IMR-90 (cell line): ENCODE measurements around the gene LAG3. TPM values are rescaled to one million over a fixed set of nuclear protein-coding genes. Genes with fewer than 3 reads are reported as not detected.
A peak's percentile ranks its signal among the peaks of the same experiment; 100 is the strongest.

Experiments used
- ATAC-seq: fragments of 200-7000 bp; cut with Tn5 transposase; 2 replicates; pipeline ENCODE4 v1.9.1; 2020; ENCODE audit warnings: low read depth, mild to moderate bottlenecking, moderate library complexity
- BruUV-seq: library from RNA; stranded (reverse); fragments of 400-500 nt; replicated peaks from 2 replicates; lab custom pipeline; 2021; lab: Mats Ljungman, UMichigan
- CTCF ChIA-PET: fragments of 300-600 bp; formaldehyde crosslinking; extraction: SDS; loops from one replicate; lab custom pipeline; 2021; ENCODE audit warnings: antibody characterized with exemption; lab: Yijun Ruan, JAX
- POLR2A ChIA-PET: fragments of 300-600 bp; sonication (Branson Sonifier 250); formaldehyde crosslinking; loops from one replicate; lab custom pipeline; 2022; ENCODE audit warnings: antibody characterized with exemption; ENCODE audit not compliant: unreplicated experiment; lab: Charles Lee
- DNase-seq: peaks from one replicate; pipeline ENCODE4 v3.0.0; 2013
- H2AFZ ChIP-seq: replicated peaks from 2 replicates; pipeline ENCODE3; 2013; ENCODE audit warnings: low read length, mild to moderate bottlenecking; ENCODE audit not compliant: poor library complexity
- H2AK5ac ChIP-seq: 2 replicates; pipeline ENCODE4 v1.6.1; 2013; ENCODE audit warnings: low read depth, low read length, inconsistent platforms
- H2AK9ac ChIP-seq: replicated peaks from 2 replicates; pipeline ENCODE3; 2013; ENCODE audit warnings: mild to moderate bottlenecking, low read depth, low read length, moderate library complexity; ENCODE audit not compliant: poor library complexity
- H2BK120ac ChIP-seq: 2 replicates; pipeline ENCODE4 v1.6.1; 2013; ENCODE audit warnings: low read depth, low read length, inconsistent platforms
- H2BK15ac ChIP-seq: 3 replicates; pipeline ENCODE4 v1.6.1; 2013; ENCODE audit warnings: low read depth, low read length, inconsistent platforms
- H2BK20ac ChIP-seq: 2 replicates; pipeline ENCODE4 v1.6.1; 2013; ENCODE audit warnings: low read depth, mild to moderate bottlenecking, inconsistent platforms, low read length, moderate library complexity
- H2BK5ac ChIP-seq: 2 replicates; pipeline ENCODE4 v1.6.1; 2013; ENCODE audit warnings: mild to moderate bottlenecking, low read depth, low read length, inconsistent platforms; ENCODE audit not compliant: poor library complexity, severe bottlenecking
- H3K14ac ChIP-seq: replicated peaks from 2 replicates; pipeline ENCODE4 v1.6.1; 2013; ENCODE audit warnings: low read depth, low read length, inconsistent platforms
- H3K18ac ChIP-seq: 2 replicates; pipeline ENCODE4 v1.6.1; 2013; ENCODE audit warnings: low read depth, low read length, control low read depth
- H3K23ac ChIP-seq: 2 replicates; pipeline ENCODE4 v1.6.1; 2013; ENCODE audit warnings: low read depth, low read length, inconsistent platforms
- H3K27ac ChIP-seq: 2 replicates; pipeline ENCODE4 v1.5.1; 2013; ENCODE audit warnings: mild to moderate bottlenecking, control low read depth, low read length; ENCODE audit not compliant: insufficient read depth
- H3K27me3 ChIP-seq: 2 replicates; pipeline ENCODE4 v1.6.1; 2013; ENCODE audit warnings: low read length; ENCODE audit not compliant: control insufficient read depth, insufficient read depth
- H3K36me3 ChIP-seq: 2 replicates; pipeline ENCODE4 v1.6.1; 2013; ENCODE audit warnings: low read length, mixed read lengths; ENCODE audit not compliant: control insufficient read depth, insufficient read depth
- H3K4ac ChIP-seq: 2 replicates; pipeline ENCODE4 v1.6.1; 2013; ENCODE audit warnings: low read depth, low read length, inconsistent platforms
- H3K4me1 ChIP-seq: 2 replicates; pipeline ENCODE4 v1.6.1; 2013; ENCODE audit warnings: low read length, mixed read lengths; ENCODE audit not compliant: control insufficient read depth, insufficient read depth
- H3K4me2 ChIP-seq: 2 replicates; pipeline ENCODE4 v1.6.1; 2013; ENCODE audit warnings: low read depth, mild to moderate bottlenecking, control low read depth, low read length, moderate library complexity
- H3K4me3 ChIP-seq: 2 replicates; pipeline ENCODE4 v1.5.1; 2013; ENCODE audit warnings: low read depth, mild to moderate bottlenecking, control low read depth, low read length, moderate library complexity; ENCODE audit not compliant: insufficient read depth
- H3K56ac ChIP-seq: 2 replicates; pipeline ENCODE4 v1.6.1; 2013; ENCODE audit warnings: low read length, inconsistent platforms; ENCODE audit not compliant: insufficient read depth; ENCODE audit errors: extremely low read depth
- H3K79me1 ChIP-seq, 2 experiments: 2 replicates each; pipeline ENCODE4 v1.6.1; 2013; ENCODE audit warnings: low read length in 2 of 2, inconsistent platforms in 1 of 2, low read depth in 1 of 2
- H3K9ac ChIP-seq: 2 replicates; pipeline ENCODE4 v1.6.1; 2013; ENCODE audit warnings: low read depth, low read length, control low read depth
- H3K9me1 ChIP-seq: 2 replicates; pipeline ENCODE4 v1.6.1; 2013; ENCODE audit warnings: low read length, inconsistent platforms; ENCODE audit not compliant: insufficient read depth
- H3K9me3 ChIP-seq: 2 replicates; pipeline ENCODE4 v1.6.1; 2013; ENCODE audit warnings: low read length; ENCODE audit not compliant: control insufficient read depth, insufficient read depth
- H4K20me1 ChIP-seq: 2 replicates; pipeline ENCODE4 v1.6.1; 2013; ENCODE audit warnings: low read length, inconsistent platforms; ENCODE audit not compliant: insufficient read depth
- H4K5ac ChIP-seq: 2 replicates; pipeline ENCODE4 v1.6.1; 2013; ENCODE audit warnings: mild to moderate bottlenecking, low read depth, low read length, control low read depth
- H4K8ac ChIP-seq, 2 experiments: 2 replicates each; pipeline ENCODE4 v1.6.1; 2013; ENCODE audit warnings: low read depth in 2 of 2, low read length in 2 of 2, control low read depth in 1 of 2, inconsistent platforms in 1 of 2
- H4K91ac ChIP-seq: 2 replicates; pipeline ENCODE4 v1.6.1; 2013; ENCODE audit warnings: low read depth, low read length, inconsistent platforms; ENCODE audit not compliant: insufficient read depth
- BHLHE40 ChIP-seq: fragments of 150-350 bp; IDR thresholded peaks from 2 replicates; pipeline ENCODE4 v1.6.1; 2016; ENCODE audit warnings: mild to moderate bottlenecking, low read depth, low read length
- CEBPB ChIP-seq: IDR thresholded peaks from 2 replicates; pipeline ENCODE4 v1.6.1; 2012; ENCODE audit warnings: low read depth, low read length, improper control_type of control experiment
- CHD1 ChIP-seq: IDR thresholded peaks from 2 replicates; pipeline ENCODE4 v1.6.1; 2012; ENCODE audit warnings: low read depth, low read length, improper control_type of control experiment
- FOS ChIP-seq: fragments of 150-350 bp; IDR thresholded peaks from 2 replicates; pipeline ENCODE4 v1.6.1; 2016; ENCODE audit warnings: low read depth, low read length
- MAFK ChIP-seq: IDR thresholded peaks from 2 replicates; pipeline ENCODE4 v1.6.1; 2012; ENCODE audit warnings: low read depth, low read length, improper control_type of control experiment
- MAZ ChIP-seq: IDR thresholded peaks from 2 replicates; pipeline ENCODE4 v1.6.1; 2012; ENCODE audit warnings: low read depth, mild to moderate bottlenecking, low read length, improper control_type of control experiment, moderate library complexity, borderline replicate concordance
- MXI1 ChIP-seq: IDR thresholded peaks from 2 replicates; pipeline ENCODE4 v1.6.1; 2012; ENCODE audit warnings: low read depth, mild to moderate bottlenecking, low read length, moderate library complexity, borderline replicate concordance
- NFE2L2 ChIP-seq: fragments of 150-350 bp; IDR thresholded peaks from 2 replicates; pipeline ENCODE4 v1.6.1; 2016; ENCODE audit warnings: low read depth, mild to moderate bottlenecking, low read length
- POLR2A ChIP-seq: IDR thresholded peaks from 2 replicates; pipeline ENCODE4 v1.6.1; 2012; ENCODE audit warnings: mild to moderate bottlenecking, low read depth, low read length
- RAD21 ChIP-seq: IDR thresholded peaks from 2 replicates; pipeline ENCODE4 v1.6.1; 2012; ENCODE audit warnings: low read length, improper control_type of control experiment
- RFX5 ChIP-seq: IDR thresholded peaks from 2 replicates; pipeline ENCODE4 v1.8.0; 2012; ENCODE audit warnings: low read depth, mild to moderate bottlenecking, low read length, moderate library complexity
- SMC3 ChIP-seq: fragments of 150-350 bp; IDR thresholded peaks from 2 replicates; pipeline ENCODE4 v1.6.1; 2016; ENCODE audit warnings: low read depth, mild to moderate bottlenecking, antibody characterized with exemption, low read length, moderate library complexity
- WGBS, 2 experiments: methylation state at CpG; one replicate each; pipeline versions ENCODE4 v1.1.5 to v1.1.7; 2013; ENCODE audit warnings: missing lambda C conversion rate in 2 of 2; ENCODE audit not compliant: insufficient read length in 1 of 2; ENCODE audit errors: extremely low coverage in 2 of 2; 5-methylcytosine and 5-hydroxymethylcytosine counted together
- dilution Hi-C: fragments of 300-500 bp; cut with HindIII; formaldehyde crosslinking; loops from one replicate; pipeline ENCODE4 v1.14.3; 2018; ENCODE audit warnings: low sequenced_read_pairs; ENCODE audit not compliant: unreplicated experiment
- in situ Hi-C: fragments of 300-500 bp; cut with MboI; formaldehyde crosslinking; loops from 3 replicates; pipeline ENCODE4 v1.14.3; 2019; ENCODE audit warnings: low sequenced_read_pairs, inconsistent platforms, mixed read lengths
- intact Hi-C: fragments of 100-400 bp; cut with micrococcal nuclease; formaldehyde crosslinking; loops from 2 replicates; pipeline ENCODE4 v1.10.0; 2022
- polyA plus RNA-seq, 3 experiments: library from polyadenylated mRNA; depleted of rRNA; stranded (reverse); fragments of >200 nt; gene quantifications; 2 replicates each; pipeline ENCODE4 v1.2.3, GENCODE V29; 2012; ENCODE audit warnings: low replicate concordance in 1 of 3
- total RNA-seq: library from RNA; depleted of rRNA; stranded (reverse); fragments of >200 nt; gene quantifications from 2 replicates; pipeline ENCODE4 v1.2.3, GENCODE V29; 2012
- TF ChIP-seq, protein P1 (sequence below): conservative IDR thresholded peaks from 2 replicates; pipeline ENCODE4 v1.5.1; 2012; ENCODE audit warnings: mild to moderate bottlenecking, low read depth, low read length, improper control_type of control experiment
- TF ChIP-seq, protein P2 (sequence below): fragments of 150-350 bp; IDR thresholded peaks from 2 replicates; pipeline ENCODE4 v1.6.1; 2017; ENCODE audit warnings: mild to moderate bottlenecking, antibody characterized with exemption, low read length, low read depth
- TF ChIP-seq, protein P3 (sequence below): fragments of 150-350 bp; IDR thresholded peaks from 2 replicates; pipeline ENCODE4 v1.6.1; 2016; ENCODE audit warnings: low read depth, mild to moderate bottlenecking, low read length, moderate library complexity, borderline replicate concordance

Gene LAG3
- total and polyA plus RNA-seq, 2 of the 4 experiments (the other 2 are of a cell fraction) = 0.41 TPM; not detected in 1

DNA sequence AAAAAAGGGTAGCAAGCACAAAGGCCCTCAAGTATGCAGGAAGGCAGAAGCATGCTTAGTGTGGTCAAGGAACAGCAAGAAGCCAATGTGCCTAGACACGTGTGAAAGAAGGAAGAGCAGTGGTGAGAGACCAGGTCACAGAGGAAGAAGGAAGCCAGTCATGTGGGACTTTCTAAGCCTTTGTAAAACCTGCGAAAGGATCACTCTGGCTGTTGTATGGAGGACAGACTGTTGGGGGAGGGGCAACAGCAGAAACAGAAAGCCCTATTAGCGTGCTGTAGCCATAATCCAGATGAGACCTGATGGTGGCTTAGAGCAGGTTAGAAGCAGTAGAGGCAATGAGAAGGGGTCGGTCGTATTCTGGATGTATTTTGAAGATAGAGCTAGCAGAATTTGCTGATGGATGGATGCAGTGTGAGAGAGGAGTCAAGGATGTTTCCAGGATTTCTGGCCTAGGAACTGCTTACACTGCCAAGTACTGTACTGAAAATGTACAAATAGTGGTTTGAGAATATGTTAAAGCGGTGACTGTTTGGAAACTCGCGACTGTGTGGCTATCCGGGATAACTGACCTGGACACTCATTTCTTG lies 13.7 kb upstream of the LAG3 start:
- POLR2A ChIA-PET = no interaction called here
- no peaks in the 10 kb centered on the region for H3K36me3 ChIP-seq
- no peak overlapping the region for H2BK120ac ChIP-seq
- dilution Hi-C loops (no loop called here), in situ Hi-C loops (no loop called here), intact Hi-C loops (no loop called here)
- peak overlapping the region; percentile 5; the same call in 1 of the 2 replicates for H3K23ac ChIP-seq
- CTCF ChIA-PET = interaction anchor here (0.5 to 0.6 kb wide), 2 partner anchors 94 to 294 kb away, joined by 3 read pairs; no protein-coding TSS in a partner anchor
- H3K4me3 ChIP-seq = no peak overlapping the region
- 53% methylated on average over 5 of the region's 9 CpGs; no CpG with 5 or more reads in 1 of the 2 experiments for WGBS, 2 experiments
- no peak overlapping the region for H2BK15ac ChIP-seq
- peak overlapping the region; percentile 33; the same call in 1 of the 2 replicates for H3K4ac ChIP-seq
- 0 out of 2 replicates have a peak overlapping the region, but pooled peaks have one; percentile 4 for H3K14ac ChIP-seq
- ATAC-seq = no peak
- DNase-seq = no peak
- peak overlapping the region; percentile 57; the same call in 1 of the 2 replicates for H4K91ac ChIP-seq
- H3K9ac ChIP-seq = no peak overlapping the region
- no peak overlapping the region for H4K8ac ChIP-seq
- peak overlapping the region; percentile 0 for H2AFZ ChIP-seq
- no peak overlapping the region for H3K18ac ChIP-seq
- peaks cover 5% of the 10 kb centered on the region; the same call in 1 of the 2 replicates for H3K4me1 ChIP-seq
- no peak overlapping the region for H4K5ac ChIP-seq
- no peak overlapping the region for H3K56ac ChIP-seq
- H3K27me3 ChIP-seq = no peaks in the 10 kb centered on the region
- H3K27ac ChIP-seq = no peak overlapping the region
- H3K4me2 ChIP-seq = no peak overlapping the region
- H3K9me1 ChIP-seq = peaks cover 11% of the 10 kb centered on the region
- BruUV-seq = no TSS peak
- H2BK5ac ChIP-seq = no peak overlapping the region
- no peaks in the 10 kb centered on the region for H3K9me3 ChIP-seq
- H2BK20ac ChIP-seq = no peak overlapping the region
- peak overlapping the region; percentile 42; the same call in 1 of the 2 replicates for H2AK5ac ChIP-seq
- no peaks in the 10 kb centered on the region for H4K20me1 ChIP-seq
- H2AK9ac ChIP-seq = peak overlapping the region; percentile 81
- peaks cover 11 to 14% of the 10 kb centered on the region in 2 experiments; a peak in 2 of 4 replicates for H3K79me1 ChIP-seq
- no peak for TF ChIP-seq MXI1
- TF ChIP-seq, protein P1, sequence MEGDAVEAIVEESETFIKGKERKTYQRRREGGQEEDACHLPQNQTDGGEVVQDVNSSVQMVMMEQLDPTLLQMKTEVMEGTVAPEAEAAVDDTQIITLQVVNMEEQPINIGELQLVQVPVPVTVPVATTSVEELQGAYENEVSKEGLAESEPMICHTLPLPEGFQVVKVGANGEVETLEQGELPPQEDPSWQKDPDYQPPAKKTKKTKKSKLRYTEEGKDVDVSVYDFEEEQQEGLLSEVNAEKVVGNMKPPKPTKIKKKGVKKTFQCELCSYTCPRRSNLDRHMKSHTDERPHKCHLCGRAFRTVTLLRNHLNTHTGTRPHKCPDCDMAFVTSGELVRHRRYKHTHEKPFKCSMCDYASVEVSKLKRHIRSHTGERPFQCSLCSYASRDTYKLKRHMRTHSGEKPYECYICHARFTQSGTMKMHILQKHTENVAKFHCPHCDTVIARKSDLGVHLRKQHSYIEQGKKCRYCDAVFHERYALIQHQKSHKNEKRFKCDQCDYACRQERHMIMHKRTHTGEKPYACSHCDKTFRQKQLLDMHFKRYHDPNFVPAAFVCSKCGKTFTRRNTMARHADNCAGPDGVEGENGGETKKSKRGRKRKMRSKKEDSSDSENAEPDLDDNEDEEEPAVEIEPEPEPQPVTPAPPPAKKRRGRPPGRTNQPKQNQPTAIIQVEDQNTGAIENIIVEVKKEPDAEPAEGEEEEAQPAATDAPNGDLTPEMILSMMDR = no peak
- no peak for TF ChIP-seq SMC3
- TF ChIP-seq POLR2A = no peak
- no peak for TF ChIP-seq RFX5
- TF ChIP-seq, protein P2, sequence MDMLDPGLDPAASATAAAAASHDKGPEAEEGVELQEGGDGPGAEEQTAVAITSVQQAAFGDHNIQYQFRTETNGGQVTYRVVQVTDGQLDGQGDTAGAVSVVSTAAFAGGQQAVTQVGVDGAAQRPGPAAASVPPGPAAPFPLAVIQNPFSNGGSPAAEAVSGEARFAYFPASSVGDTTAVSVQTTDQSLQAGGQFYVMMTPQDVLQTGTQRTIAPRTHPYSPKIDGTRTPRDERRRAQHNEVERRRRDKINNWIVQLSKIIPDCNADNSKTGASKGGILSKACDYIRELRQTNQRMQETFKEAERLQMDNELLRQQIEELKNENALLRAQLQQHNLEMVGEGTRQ = no peak
- TF ChIP-seq MAZ = no peak
- TF ChIP-seq CHD1 = no peak
- no peak for TF ChIP-seq CEBPB
- TF ChIP-seq RAD21 = no peak
- TF ChIP-seq BHLHE40 = no peak
- no peak for TF ChIP-seq NFE2L2
- no peak for TF ChIP-seq FOS
- no peak for TF ChIP-seq MAFK
- TF ChIP-seq, protein P3, sequence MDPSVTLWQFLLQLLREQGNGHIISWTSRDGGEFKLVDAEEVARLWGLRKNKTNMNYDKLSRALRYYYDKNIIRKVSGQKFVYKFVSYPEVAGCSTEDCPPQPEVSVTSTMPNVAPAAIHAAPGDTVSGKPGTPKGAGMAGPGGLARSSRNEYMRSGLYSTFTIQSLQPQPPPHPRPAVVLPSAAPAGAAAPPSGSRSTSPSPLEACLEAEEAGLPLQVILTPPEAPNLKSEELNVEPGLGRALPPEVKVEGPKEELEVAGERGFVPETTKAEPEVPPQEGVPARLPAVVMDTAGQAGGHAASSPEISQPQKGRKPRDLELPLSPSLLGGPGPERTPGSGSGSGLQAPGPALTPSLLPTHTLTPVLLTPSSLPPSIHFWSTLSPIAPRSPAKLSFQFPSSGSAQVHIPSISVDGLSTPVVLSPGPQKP = no peak
